Stimulated activated CD8-positive, alpha-beta memory T cell treated with anti-CD3 and anti-CD28 coated beads, Interleukin-4, amount 100 ng/mL, for 24 hours (primary cell): Measurements from ENCODE around the gene SMARCA5.
A peak's percentile ranks its signal among the peaks of the same experiment; 100 is the strongest.

Source experiments
- DNase-seq: peaks from one replicate; pipeline ENCODE4 v3.0.0-alpha.2; 2020; ENCODE audit warnings: low read depth

Gene SMARCA5

GRCh38 chr4:143531788-143532491 lies 18.4 kb downstream of the SMARCA5 start:
- DNase-seq = no peak

- no peak for DNase-seq
Observed at GRCh38 chr4:143538979-143539669, 25.6 kb downstream of the SMARCA5 start.

- DNase-seq = no peak
Observed at GRCh38 chr4:143539670-143540023, 26.1 kb downstream of the SMARCA5 start.

GRCh38 chr4:143549928-143550327 lies 36.4 kb downstream of the SMARCA5 start:
- DNase-seq = no peak

- DNase-seq = no peak
Observed at GRCh38 chr4:143554728-143555597, 41.5 kb downstream of the SMARCA5 start.

GRCh38 chr4:143555676-143556075 lies 42.2 kb downstream of the SMARCA5 start:
- no peak for DNase-seq

GRCh38 chr4:143558286-143558685 lies 44.8 kb downstream of the SMARCA5 start:
- DNase-seq = no peak

- DNase-seq = peak; percentile 37
Observed at GRCh38 chr4:143558823-143559756, 45.6 kb downstream of the SMARCA5 start.

- no peak for DNase-seq
Observed at GRCh38 chr4:143559757-143560147, 46.2 kb downstream of the SMARCA5 start.

GRCh38 chr4:143564472-143564871 lies 51.0 kb downstream of the SMARCA5 start:
- no peak for DNase-seq

GRCh38 chr4:143575331-143575730 lies 61.8 kb downstream of the SMARCA5 start:
- no peak for DNase-seq

- DNase-seq = no peak
Observed at GRCh38 chr4:143581331-143581946, 67.9 kb downstream of the SMARCA5 start.

GRCh38 chr4:143585548-143585947 lies 72.0 kb downstream of the SMARCA5 start:
- DNase-seq = no peak

- DNase-seq = no peak
Observed at GRCh38 chr4:143586080-143586479, 72.6 kb downstream of the SMARCA5 start.

- DNase-seq = no peak
Observed at GRCh38 chr4:143587703-143588102, 74.2 kb downstream of the SMARCA5 start.

GRCh38 chr4:143597276-143597675 lies 83.8 kb downstream of the SMARCA5 start:
- no peak for DNase-seq

- no peak for DNase-seq
Observed at GRCh38 chr4:143598816-143599215, 85.3 kb downstream of the SMARCA5 start.

- DNase-seq = no peak
Observed at GRCh38 chr4:143599827-143600226, 86.3 kb downstream of the SMARCA5 start.

- no peak for DNase-seq
Observed at GRCh38 chr4:143606480-143606879, 93.0 kb downstream of the SMARCA5 start.
